HG03558 (cell line): ENCODE data around the gene PARP3.

Experiments
- ATAC-seq: cut with Tn5 transposase; IDR thresholded peaks from one replicate; pipeline ENCODE4 v1.9.1; 2021; ENCODE audit warnings: moderate number of reproducible peaks; ENCODE audit not compliant: unreplicated experiment; ENCODE audit errors: extremely low read depth

PARP3 gene

GRCh38 chr3:51933471-51934138 lies 8.6 kb upstream of the PARP3 start:
- ATAC-seq: no peak

- ATAC-seq: no peak
These were observed 7.9 kb upstream of the PARP3 start for GRCh38 chr3:51934139-51934850.

GRCh38 chr3:51934991-51935885 lies 6.9 kb upstream of the PARP3 start:
- no peak for ATAC-seq

- no peak for ATAC-seq
These were observed 6.0 kb upstream of the PARP3 start for GRCh38 chr3:51935886-51936755.

- no peak for ATAC-seq
These were observed 5.1 kb upstream of the PARP3 start for GRCh38 chr3:51937014-51937413.

- ATAC-seq: no peak
These were observed 4.3 kb upstream of the PARP3 start for GRCh38 chr3:51937611-51938450.

- no peak for ATAC-seq
These were observed 3.3 kb upstream of the PARP3 start for GRCh38 chr3:51938780-51939425.

GRCh38 chr3:51940648-51941462 lies 1.3 kb upstream of the PARP3 start:
- no peak for ATAC-seq

- no peak for ATAC-seq
These were observed 733 bp upstream of the PARP3 start for GRCh38 chr3:51941463-51941797.

- ATAC-seq: no peak
These were observed 664 bp downstream of the PARP3 start for GRCh38 chr3:51942603-51943450.

- ATAC-seq: no peak
These were observed 1.6 kb downstream of the PARP3 start for GRCh38 chr3:51943451-51944391.

- no peak for ATAC-seq
These were observed 2.4 kb downstream of the PARP3 start for GRCh38 chr3:51944451-51945021.

GRCh38 chr3:51945031-51945840 lies 3.1 kb downstream of the PARP3 start:
- no peak for ATAC-seq

GRCh38 chr3:51945926-51946705 lies 4.0 kb downstream of the PARP3 start:
- ATAC-seq: no peak
